ENCODE measurements around the gene MAP3K20.

DNA sequence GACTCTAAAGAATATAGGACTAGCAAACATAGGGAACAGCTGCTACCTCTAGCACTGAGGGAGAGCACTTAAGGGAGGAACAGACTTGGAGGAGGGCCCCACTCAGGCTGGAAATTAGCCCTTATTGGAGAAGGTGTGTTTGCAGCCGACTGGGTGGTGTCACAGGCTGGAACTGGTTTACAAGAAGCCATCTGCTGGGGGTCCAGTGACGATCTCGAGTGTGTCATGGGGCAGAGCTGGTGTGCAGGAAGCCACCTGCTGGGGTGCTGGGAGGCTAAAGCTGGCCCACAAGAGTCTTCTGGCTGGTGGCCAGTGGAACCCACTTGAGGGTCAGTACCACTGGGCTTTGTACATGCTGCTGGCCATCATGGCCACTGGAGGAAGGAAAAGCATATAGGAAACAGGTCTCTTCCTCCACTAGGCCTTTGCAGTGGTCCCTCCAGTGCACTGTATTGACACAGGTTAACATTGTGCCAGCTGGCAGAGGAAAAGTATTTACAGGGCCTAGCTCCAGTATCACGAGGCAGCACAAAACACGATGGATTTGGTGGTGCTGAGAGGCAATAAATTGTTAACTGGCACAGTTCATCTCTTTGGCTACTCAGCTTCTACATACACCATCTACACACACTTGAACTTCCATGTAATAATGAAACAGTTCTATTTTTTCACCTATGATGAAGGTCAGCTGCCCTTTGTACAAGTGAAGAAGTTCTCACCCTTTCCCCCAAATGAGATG is 43.6 kb downstream of the MAP3K20 start:
- TF ChIP-seq CTCF (conservative IDR thresholded peaks at IDR 0.05; ENCODE audit: low read depth, low read length) (no peak), EZH2 (IDR thresholded peaks at IDR 0.05; ENCODE audit: borderline replicate concordance, low read depth, low read length, poor library complexity, severe bottlenecking) (no peak)

Measured in A673 (cell line).